ENCODE results near the gene SORD. TPM values are rescaled to one million over a fixed set of nuclear protein-coding genes. Genes with fewer than 3 reads are reported as not detected.
"Not testable (repeated sequence)": the region's sequence is repeated elsewhere in the genome, so short reads cannot be mapped to it uniquely, and the experiment has no call there.

SORD gene
- total and polyA plus RNA-seq, 4 donors, result 13.5 to 24.6 (median 21.9) TPM

DNA sequence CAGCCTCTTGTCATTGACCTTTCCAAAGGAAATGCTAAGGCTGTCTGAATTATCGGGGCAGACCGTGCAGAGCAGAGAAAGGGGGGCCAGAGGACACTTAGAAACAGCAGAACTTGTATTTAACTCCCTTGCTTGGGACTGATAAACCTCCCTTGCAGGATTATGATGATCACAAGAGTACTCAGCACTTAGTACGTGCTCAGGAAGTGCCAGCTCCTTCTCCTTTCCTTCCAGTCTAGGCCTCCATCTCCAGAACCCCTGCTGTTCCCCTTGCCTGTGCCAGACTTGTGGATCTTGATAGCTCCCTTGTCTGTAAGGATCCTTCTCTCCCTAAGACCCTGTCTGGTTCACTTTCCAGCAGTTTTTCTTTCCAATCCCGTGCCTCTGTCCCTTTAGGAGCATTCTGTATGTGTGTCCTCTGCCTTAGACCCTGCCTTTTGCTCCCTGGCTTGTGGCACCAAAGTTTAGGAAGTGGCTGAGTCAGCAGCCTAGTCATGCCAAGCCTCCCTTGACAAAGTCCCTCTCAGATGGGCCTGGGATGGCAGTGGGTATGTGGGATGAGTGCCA, 747 bp downstream of the SORD start:
- peak overlapping the region; percentile 83 for H3K4me3 ChIP-seq (ENCODE audit: low read depth, low read length)
- H3K4me1 ChIP-seq (ENCODE audit: control insufficient read depth, insufficient read depth, low read length), result peaks cover 20% of the 10 kb centered on the region
- WGBS (ENCODE audit: insufficient coverage), result 13% methylated on average over 3 of the region's 4 CpGs
- DNase-seq (ENCODE audit: low read depth in 4 of 6, low spot score in 6 of 6), result peak in 1 of 6 donors; percentile 51
- H3K36me3 ChIP-seq (ENCODE audit: control insufficient read depth, insufficient read depth, low read length), result no peaks in the 10 kb centered on the region
- no peaks in the 10 kb centered on the region for H3K9me3 ChIP-seq (ENCODE audit: control insufficient read depth, insufficient read depth, low read length)
- no peaks in the 10 kb centered on the region for H3K27me3 ChIP-seq (ENCODE audit: control insufficient read depth, insufficient read depth, low read length)
- H3K27ac ChIP-seq (ENCODE audit: low read depth, low read length), result peak overlapping the region; percentile 85

DNA sequence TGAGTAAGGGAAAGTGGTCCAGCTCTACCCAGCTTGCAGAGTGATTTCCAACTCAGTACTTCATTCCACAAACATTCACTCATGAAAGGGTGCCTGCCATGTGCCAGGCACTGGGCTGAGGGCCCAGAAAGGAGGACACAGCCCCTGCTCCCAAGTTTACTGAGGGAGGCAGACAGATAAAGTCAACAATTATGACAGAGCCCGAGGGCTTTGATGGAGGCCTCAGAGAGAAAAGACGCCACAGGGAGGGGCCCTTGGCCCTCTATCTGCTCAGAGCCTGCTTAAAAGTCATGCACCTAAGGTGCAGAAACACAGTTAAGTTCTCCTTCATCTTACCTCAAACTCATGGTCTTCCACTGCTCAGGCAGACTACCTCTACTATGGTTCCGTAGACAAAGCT, 1.7 kb downstream of the SORD start:
- WGBS (ENCODE audit: insufficient coverage), result 50% methylated on average over 1 of the region's 3 CpGs
- H3K27ac ChIP-seq (ENCODE audit: low read depth, low read length); H3K36me3 ChIP-seq (ENCODE audit: control insufficient read depth, insufficient read depth, low read length); H3K4me3 ChIP-seq (ENCODE audit: low read depth, low read length); H3K9me3 ChIP-seq (ENCODE audit: control insufficient read depth, insufficient read depth, low read length); DNase-seq (ENCODE audit: low read depth in 4 of 6, low spot score in 6 of 6); H3K27me3 ChIP-seq (ENCODE audit: control insufficient read depth, insufficient read depth, low read length): not testable (repeated sequence)
- H3K4me1 ChIP-seq (ENCODE audit: control insufficient read depth, insufficient read depth, low read length), result peaks cover 20% of the 10 kb centered on the region

DNA sequence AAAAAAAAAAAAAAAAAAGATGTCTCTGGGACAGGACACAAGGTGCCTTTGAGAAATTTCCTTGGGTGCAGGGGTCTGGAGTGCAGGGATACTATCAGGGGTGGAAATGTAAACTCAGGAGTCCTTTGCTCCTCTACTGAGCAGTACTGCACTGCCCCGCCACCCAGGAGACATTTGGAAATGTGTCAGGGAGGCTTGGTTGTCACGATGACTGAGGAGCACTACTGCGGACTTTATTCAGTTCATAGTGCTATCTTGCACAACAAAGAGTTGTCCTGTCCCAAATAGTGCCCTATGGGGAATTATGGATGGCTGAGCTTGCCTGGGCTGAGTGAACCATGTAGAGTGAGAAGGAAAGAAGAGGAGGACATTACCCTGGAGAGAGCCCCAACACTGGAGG, 2.6 kb downstream of the SORD start:
- peaks cover 20% of the 10 kb centered on the region for H3K4me1 ChIP-seq (ENCODE audit: control insufficient read depth, insufficient read depth, low read length)
- H3K27me3 ChIP-seq (ENCODE audit: control insufficient read depth, insufficient read depth, low read length); H3K9me3 ChIP-seq (ENCODE audit: control insufficient read depth, insufficient read depth, low read length); DNase-seq (ENCODE audit: low read depth in 4 of 6, low spot score in 6 of 6); H3K36me3 ChIP-seq (ENCODE audit: control insufficient read depth, insufficient read depth, low read length); H3K27ac ChIP-seq (ENCODE audit: low read depth, low read length); H3K4me3 ChIP-seq (ENCODE audit: low read depth, low read length): not testable (repeated sequence)
- 100% methylated on average over 1 of the region's 3 CpGs for WGBS (ENCODE audit: insufficient coverage)

- no peaks in the 10 kb centered on the region for H3K27me3 ChIP-seq (ENCODE audit: control insufficient read depth, insufficient read depth, low read length)
- H3K27ac ChIP-seq (ENCODE audit: low read depth, low read length), result no peak overlapping the region
- WGBS (ENCODE audit: insufficient coverage), result 100% methylated on average over 2 of the region's 5 CpGs
- H3K4me3 ChIP-seq (ENCODE audit: low read depth, low read length), result no peak overlapping the region
- H3K36me3 ChIP-seq (ENCODE audit: control insufficient read depth, insufficient read depth, low read length), result peaks cover 4% of the 10 kb centered on the region
- peaks cover 20% of the 10 kb centered on the region for H3K4me1 ChIP-seq (ENCODE audit: control insufficient read depth, insufficient read depth, low read length)
- H3K9me3 ChIP-seq (ENCODE audit: control insufficient read depth, insufficient read depth, low read length), result peaks cover 3% of the 10 kb centered on the region
- no peak for DNase-seq (ENCODE audit: low read depth in 4 of 6, low spot score in 6 of 6)
These were observed 3.7 kb downstream of the SORD start for GRCh38 chr15:45026651-45027190.

- Histone ChIP-seq H3K4me3 (ENCODE audit: low read depth, low read length) (no peak overlapping the region), H3K9me3 (ENCODE audit: control insufficient read depth, insufficient read depth, low read length) (peaks cover 3% of the 10 kb centered on the region), H3K27me3 (ENCODE audit: control insufficient read depth, insufficient read depth, low read length) (no peaks in the 10 kb centered on the region), H3K27ac (ENCODE audit: low read depth, low read length) (no peak overlapping the region), H3K36me3 (ENCODE audit: control insufficient read depth, insufficient read depth, low read length) (peaks cover 4% of the 10 kb centered on the region), H3K4me1 (ENCODE audit: control insufficient read depth, insufficient read depth, low read length) (peaks cover 19% of the 10 kb centered on the region)
- DNase-seq (ENCODE audit: low read depth in 4 of 6, low spot score in 6 of 6), result peak in 2 of 6 donors; percentile 36 to 49
- no CpG with 5 or more reads among the region's 4 CpGs for WGBS (ENCODE audit: insufficient coverage)
These were observed 4.2 kb downstream of the SORD start for GRCh38 chr15:45027220-45027619.

- H3K36me3 ChIP-seq (ENCODE audit: control insufficient read depth, insufficient read depth, low read length), result peaks cover 4% of the 10 kb centered on the region
- H3K27ac ChIP-seq (ENCODE audit: low read depth, low read length), result no peak overlapping the region
- no peaks in the 10 kb centered on the region for H3K4me1 ChIP-seq (ENCODE audit: control insufficient read depth, insufficient read depth, low read length)
- H3K27me3 ChIP-seq (ENCODE audit: control insufficient read depth, insufficient read depth, low read length), result no peaks in the 10 kb centered on the region
- peaks cover 3% of the 10 kb centered on the region for H3K9me3 ChIP-seq (ENCODE audit: control insufficient read depth, insufficient read depth, low read length)
- DNase-seq (ENCODE audit: low read depth in 4 of 6, low spot score in 6 of 6), result no peak
- H3K4me3 ChIP-seq (ENCODE audit: low read depth, low read length), result no peak overlapping the region
- WGBS (ENCODE audit: insufficient coverage), result 100% methylated on average over 1 of the region's 3 CpGs
These were observed 7.7 kb downstream of the SORD start for GRCh38 chr15:45030743-45031142.

- H3K36me3 ChIP-seq (ENCODE audit: control insufficient read depth, insufficient read depth, low read length); H3K27me3 ChIP-seq (ENCODE audit: control insufficient read depth, insufficient read depth, low read length); H3K4me3 ChIP-seq (ENCODE audit: low read depth, low read length); DNase-seq (ENCODE audit: low read depth in 4 of 6, low spot score in 6 of 6); H3K27ac ChIP-seq (ENCODE audit: low read depth, low read length); H3K4me1 ChIP-seq (ENCODE audit: control insufficient read depth, insufficient read depth, low read length); H3K9me3 ChIP-seq (ENCODE audit: control insufficient read depth, insufficient read depth, low read length): not testable (repeated sequence)
- no CpG with 5 or more reads among the region's 4 CpGs for WGBS (ENCODE audit: insufficient coverage)
These were observed 8.6 kb downstream of the SORD start for GRCh38 chr15:45031522-45032028.

DNA sequence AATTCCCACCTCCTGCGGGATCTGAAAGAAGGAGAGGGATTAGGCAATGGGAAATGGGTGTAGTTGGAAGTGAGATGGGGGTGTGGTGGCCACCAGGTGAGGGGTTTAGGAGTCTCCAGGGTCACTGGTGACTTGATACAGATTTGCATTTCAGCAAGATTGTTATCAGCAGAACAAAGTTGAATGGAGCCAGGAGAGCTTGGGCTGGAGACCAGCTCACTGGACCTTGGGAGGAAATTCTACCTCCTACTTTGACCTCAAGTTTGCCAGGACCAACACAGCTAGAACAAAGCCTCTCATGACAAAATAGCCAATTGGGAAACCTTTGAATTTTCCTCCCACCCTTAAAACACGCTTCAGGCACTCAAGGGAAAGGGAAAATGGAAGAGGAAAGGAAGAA, 9.5 kb downstream of the SORD start:
- not testable (repeated sequence) for H3K4me1 ChIP-seq (ENCODE audit: control insufficient read depth, insufficient read depth, low read length); H3K4me3 ChIP-seq (ENCODE audit: low read depth, low read length)
- WGBS (ENCODE audit: insufficient coverage), result no CpG with 5 or more reads among the region's 2 CpGs

DNA sequence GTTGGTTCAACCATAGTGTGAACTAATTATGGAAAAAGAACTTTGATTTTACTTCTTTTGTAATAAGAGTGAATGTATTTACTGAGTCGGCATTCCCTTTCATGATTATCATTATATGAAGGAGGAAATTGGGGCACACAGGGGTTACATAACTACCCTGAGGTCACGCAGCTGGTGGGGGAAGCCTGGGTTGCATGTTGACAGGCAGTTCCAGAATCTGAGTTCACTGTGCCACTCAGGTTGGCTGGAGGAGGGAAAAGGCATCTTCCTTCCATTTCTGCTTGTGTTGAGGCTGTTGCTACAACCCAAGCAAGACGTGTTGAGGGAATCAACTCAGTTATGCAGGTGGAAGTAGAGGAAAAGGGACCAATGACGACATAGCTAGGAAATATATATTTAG, 11.1 kb downstream of the SORD start:
- 88% methylated on average over 1 of the region's 4 CpGs for WGBS (ENCODE audit: insufficient coverage)

More for the DNA sequence above, 9.5 kb downstream of the SORD start:
- not testable (repeated sequence) for H3K9me3 ChIP-seq (ENCODE audit: control insufficient read depth, insufficient read depth, low read length); DNase-seq (ENCODE audit: low read depth in 4 of 6, low spot score in 6 of 6); H3K27me3 ChIP-seq (ENCODE audit: control insufficient read depth, insufficient read depth, low read length); H3K36me3 ChIP-seq (ENCODE audit: control insufficient read depth, insufficient read depth, low read length); H3K27ac ChIP-seq (ENCODE audit: low read depth, low read length)

More for the DNA sequence above, 11.1 kb downstream of the SORD start:
- not testable (repeated sequence) for H3K9me3 ChIP-seq (ENCODE audit: control insufficient read depth, insufficient read depth, low read length); H3K4me1 ChIP-seq (ENCODE audit: control insufficient read depth, insufficient read depth, low read length); H3K27ac ChIP-seq (ENCODE audit: low read depth, low read length); DNase-seq (ENCODE audit: low read depth in 4 of 6, low spot score in 6 of 6); H3K36me3 ChIP-seq (ENCODE audit: control insufficient read depth, insufficient read depth, low read length); H3K27me3 ChIP-seq (ENCODE audit: control insufficient read depth, insufficient read depth, low read length); H3K4me3 ChIP-seq (ENCODE audit: low read depth, low read length)

Data from spinal cord (tissue), 10 donors.